GM12864 (cell line): ENCODE results near the gene P2RX6.
"Not testable (repeated sequence)": the region's sequence is repeated elsewhere in the genome, so short reads cannot be mapped to it uniquely, and the experiment has no call there.

Experiments used
- DNase-seq: peaks from one replicate; pipeline ENCODE4 v3.0.0-alpha.2; 2011; ENCODE audit warnings: low read depth
- H3K4me3 ChIP-seq: 2 replicates; pipeline ENCODE4 v1.5.1; 2011; ENCODE audit warnings: mild to moderate bottlenecking, low read depth, low read length, control low read depth
- TF ChIP-seq, protein P1 (sequence below): IDR thresholded peaks from 2 replicates; pipeline ENCODE4 v1.5.1; 2011; ENCODE audit warnings: low read depth, mild to moderate bottlenecking, moderate library complexity, low read length, control low read depth, inconsistent platforms; ENCODE audit errors: missing control alignments

The P2RX6 gene

DNA sequence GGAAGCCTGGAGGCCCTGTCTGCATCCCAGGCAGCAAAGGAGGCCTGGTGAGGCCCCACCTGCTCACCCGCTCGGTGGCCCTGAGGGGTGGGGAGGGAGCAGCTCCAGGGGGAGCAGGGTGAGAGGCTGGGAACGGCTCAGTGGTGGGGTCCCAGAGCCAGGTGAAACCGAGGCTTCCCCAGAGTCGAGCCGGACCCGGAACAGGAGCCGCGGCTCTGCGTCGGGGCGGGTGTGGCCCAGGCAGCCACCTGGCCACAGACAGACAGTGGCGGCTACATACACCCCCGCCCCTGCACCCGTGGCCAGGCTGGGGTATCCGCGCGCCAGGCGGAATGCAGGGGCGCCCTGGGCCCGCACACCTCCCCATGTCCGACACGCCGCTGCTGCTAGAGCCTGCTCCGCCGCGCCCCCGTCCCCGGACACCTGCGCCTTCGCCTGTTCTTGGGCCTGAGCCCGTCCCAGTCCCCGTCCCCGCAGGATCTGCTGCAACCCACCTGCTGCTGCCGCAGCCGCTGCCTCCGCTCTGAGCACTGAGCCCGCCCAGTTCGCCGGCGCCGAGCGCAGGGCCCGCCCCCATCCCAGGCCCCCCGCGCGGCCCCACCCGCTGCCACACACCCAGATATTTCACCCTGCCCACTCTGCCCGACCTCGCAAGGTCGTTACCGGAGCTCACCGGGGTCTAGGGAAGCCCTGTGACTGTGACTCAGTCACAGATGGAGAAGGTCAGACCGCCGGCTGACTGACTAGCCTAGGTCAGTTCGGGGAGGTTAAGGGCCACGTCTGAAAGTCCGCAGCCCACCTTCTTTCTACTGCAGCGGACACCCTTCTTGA, 17.3 kb downstream of the P2RX6 start, which contains the start of gene SLC7A4:
SLC7A4 (minus strand) TSS at position 525 of the 831 bp plus-strand sequence. CDS start 749 bp downstream, outside the sequence.
- no peak for DNase-seq
- H3K4me3 ChIP-seq = no peak within 1 kb of the TSS
- TF ChIP-seq, protein P1, sequence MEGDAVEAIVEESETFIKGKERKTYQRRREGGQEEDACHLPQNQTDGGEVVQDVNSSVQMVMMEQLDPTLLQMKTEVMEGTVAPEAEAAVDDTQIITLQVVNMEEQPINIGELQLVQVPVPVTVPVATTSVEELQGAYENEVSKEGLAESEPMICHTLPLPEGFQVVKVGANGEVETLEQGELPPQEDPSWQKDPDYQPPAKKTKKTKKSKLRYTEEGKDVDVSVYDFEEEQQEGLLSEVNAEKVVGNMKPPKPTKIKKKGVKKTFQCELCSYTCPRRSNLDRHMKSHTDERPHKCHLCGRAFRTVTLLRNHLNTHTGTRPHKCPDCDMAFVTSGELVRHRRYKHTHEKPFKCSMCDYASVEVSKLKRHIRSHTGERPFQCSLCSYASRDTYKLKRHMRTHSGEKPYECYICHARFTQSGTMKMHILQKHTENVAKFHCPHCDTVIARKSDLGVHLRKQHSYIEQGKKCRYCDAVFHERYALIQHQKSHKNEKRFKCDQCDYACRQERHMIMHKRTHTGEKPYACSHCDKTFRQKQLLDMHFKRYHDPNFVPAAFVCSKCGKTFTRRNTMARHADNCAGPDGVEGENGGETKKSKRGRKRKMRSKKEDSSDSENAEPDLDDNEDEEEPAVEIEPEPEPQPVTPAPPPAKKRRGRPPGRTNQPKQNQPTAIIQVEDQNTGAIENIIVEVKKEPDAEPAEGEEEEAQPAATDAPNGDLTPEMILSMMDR = no peak

DNA sequence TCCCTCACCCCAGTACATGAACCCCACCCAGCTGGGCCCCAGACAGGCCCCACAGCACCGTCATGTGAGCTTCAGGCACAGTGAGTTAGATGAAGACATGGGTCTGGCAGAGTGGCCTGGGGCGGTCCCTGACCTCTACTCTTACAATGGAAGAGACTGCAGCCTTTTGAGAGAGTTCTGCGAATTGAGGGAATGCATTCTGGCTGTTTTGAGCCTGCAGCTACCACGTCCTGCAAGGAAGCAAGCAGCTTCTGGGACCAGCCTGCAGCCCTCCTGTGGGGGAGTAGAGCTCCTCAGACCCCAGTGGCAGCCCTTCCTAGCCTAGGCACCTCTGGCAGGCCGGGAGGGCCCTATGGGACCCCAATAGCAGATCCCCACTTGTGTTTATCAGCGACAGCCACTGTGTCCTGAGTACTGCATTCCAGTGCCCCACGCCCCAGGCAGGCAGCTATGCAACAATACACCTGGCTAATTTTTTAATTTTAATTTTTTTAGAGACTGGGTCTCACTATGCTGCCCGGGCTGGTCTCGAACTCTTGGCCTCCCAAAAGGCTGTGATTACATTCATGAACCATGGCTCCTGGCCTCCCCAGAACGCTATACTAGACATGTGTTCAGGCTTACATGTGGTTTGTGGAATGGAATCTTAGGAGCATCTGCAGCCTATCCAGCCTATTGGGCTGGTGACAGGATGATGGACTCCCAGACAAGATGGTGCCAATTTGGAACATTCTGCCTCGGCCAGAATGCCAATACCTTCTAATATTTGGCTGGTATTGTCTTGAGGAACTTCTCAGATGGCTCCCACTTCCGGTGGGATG, 18.1 kb downstream of the P2RX6 start:
- no peak overlapping the region for H3K4me3 ChIP-seq
- no peak for DNase-seq
- TF ChIP-seq, protein P1 = no peak

DNA sequence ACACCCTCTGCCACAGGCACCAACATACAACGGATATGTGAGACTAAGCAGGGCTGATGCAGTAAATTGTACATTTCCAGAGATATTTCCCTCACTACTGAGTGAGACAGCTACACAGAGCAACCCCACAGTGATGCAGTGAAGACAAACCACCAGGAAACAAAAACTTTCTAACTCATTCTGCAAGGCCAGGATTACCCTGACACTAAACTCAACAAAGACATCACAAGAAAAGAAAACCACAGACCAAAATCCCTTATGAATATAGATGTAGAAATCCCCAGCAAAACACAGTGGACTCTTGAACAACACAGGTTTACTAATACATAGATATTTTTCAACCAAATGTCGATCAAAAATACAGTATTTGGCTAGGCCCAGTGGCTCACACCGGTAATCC, 18.9 kb downstream of the P2RX6 start:
- no peak for DNase-seq
- TF ChIP-seq, protein P1 = no peak
- no peak overlapping the region for H3K4me3 ChIP-seq

DNA sequence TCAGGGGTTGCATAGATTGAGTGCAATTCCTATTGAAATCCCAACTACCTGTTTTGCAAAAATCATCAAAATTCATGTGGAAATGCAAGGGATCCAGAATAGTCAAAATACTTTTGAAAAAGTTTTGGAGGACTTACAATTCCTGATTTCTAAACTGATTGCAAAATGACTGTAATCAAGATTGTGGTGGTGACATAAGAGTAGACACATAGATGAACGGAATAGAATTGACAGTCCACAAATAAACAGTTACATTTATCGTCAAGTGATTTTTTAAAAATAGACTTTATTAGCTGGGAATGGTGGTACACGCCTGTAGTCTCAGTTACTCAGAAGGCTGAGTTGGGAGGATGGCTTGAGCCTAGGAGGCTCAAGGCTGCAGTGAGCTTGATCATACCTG, 20.0 kb downstream of the P2RX6 start:
- TF ChIP-seq, protein P1 = no peak
- H3K4me3 ChIP-seq = no peak overlapping the region

DNA sequence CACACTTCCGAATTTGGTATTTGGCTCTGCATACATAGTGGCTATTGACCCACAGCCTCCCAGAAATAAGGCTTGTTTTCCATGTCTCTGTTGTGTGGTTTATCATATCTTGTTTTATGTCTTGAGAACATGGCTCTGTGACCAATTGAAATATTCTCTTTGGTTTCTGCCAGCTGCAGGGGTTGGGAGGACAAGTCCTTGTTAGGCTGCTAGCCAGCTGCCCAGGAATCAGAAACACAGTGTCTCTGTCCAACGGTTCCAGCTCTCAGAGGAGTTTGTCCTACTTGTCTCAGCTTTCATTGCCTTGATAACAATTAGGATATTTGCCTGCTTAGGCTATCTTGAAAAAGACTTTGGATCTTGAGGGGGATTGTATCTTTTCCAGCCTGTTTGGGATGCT, 23.4 kb downstream of the P2RX6 start:
- no peak for DNase-seq
- no peak overlapping the region for H3K4me3 ChIP-seq
- TF ChIP-seq, protein P1 = no peak

More for the DNA sequence above, 20.0 kb downstream of the P2RX6 start:
- no peak for DNase-seq

DNA sequence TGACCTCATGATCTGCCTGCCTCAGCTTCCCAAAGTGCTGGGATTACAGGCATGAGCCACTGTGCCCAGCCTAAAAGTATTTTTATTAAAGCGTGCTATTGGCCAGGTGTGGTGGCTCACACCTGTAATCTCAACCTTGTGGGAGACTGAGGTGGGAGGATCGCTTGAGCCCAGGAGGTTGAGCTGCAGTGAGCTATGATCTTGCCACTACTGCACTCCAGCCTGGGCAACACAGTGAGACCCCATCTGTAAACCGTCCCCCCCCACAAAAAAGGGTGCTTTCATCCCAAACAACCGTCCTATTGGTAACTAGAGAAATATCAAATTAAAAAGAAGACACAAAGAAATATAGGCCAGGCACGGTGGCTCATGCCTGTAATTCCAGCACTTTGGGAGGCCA, 24.2 kb downstream of the P2RX6 start:
- not testable (repeated sequence) for H3K4me3 ChIP-seq, DNase-seq

DNA sequence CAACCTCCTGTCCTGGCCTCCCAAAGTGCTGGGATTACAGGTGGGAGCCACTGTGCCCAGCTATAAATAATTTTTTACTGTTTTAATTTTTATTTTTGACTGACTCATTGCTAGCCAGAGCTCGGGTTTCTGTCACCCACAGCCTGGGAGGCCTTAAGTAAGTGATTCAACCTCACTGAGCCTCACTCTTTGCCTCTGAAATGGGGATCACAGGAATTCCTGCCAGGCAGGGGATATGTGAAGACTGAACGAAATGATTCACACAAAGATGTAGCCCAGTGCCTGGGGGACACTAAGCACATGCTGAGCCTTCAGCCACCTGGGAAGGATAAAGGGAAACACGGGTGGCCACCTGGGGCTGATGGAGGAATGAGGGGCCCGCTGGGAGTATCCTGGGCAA, 27.0 kb downstream of the P2RX6 start:
- TF ChIP-seq, protein P1 = no peak
- H3K4me3 ChIP-seq = no peak overlapping the region
- DNase-seq = no peak
